Right lobe of liver (tissue), 6 donors: ENCODE results near the gene MACROD2. TPM values are rescaled to one million over a fixed set of nuclear protein-coding genes. Genes with fewer than 3 reads are reported as not detected.

ENCODE experiments used
- ATAC-seq, 4 donors: fragments of 200-7000 bp; cut with Tn5 transposase; one replicate each; pipeline ENCODE4 v1.9.1; 2020; ENCODE audit warnings: mild to moderate bottlenecking in 4 of 4, moderate library complexity in 4 of 4
- DNase-seq, 3 donors: peaks; one replicate each; pipeline ENCODE4 v3.0.0-alpha.2; 2020
- H3K27ac ChIP-seq, 3 donors: fragments of 200-600 bp; one replicate each; pipeline ENCODE4 v1.8.0; 2022
- H3K27me3 ChIP-seq, 2 donors: fragments of 200-600 bp; one replicate each; pipeline ENCODE4 v1.8.0; 2022
- H3K36me3 ChIP-seq, 4 donors: fragments of 200-600 bp; sonication (generic) in 1 of 4; one replicate each; pipeline versions ENCODE4 v1.5.1 to v1.8.0; 2017 to 2022; ENCODE audit warnings: control low read depth in 1 of 4
- H3K4me1 ChIP-seq, 4 donors: fragments of 200-600 bp; sonication (generic) in 1 of 4; one replicate each; pipeline versions ENCODE4 v1.5.1 to v1.8.0; 2017 to 2022; ENCODE audit warnings: control low read depth in 1 of 4
- H3K4me3 ChIP-seq, 3 donors: fragments of 200-600 bp; one replicate each; pipeline ENCODE4 v1.8.0; 2022
- H3K9me3 ChIP-seq, 4 donors: fragments of 200-600 bp; sonication (generic) in 1 of 4; one replicate each; pipeline versions ENCODE4 v1.5.1 to v1.8.0; 2017 to 2022; ENCODE audit warnings: control low read depth in 1 of 4
- CTCF ChIP-seq, 4 donors: fragments of 200-600 bp in 3 of 4; fragments of 450-650 bp in 1 of 4; IDR thresholded peaks; one replicate each; pipeline versions ENCODE4 v1.5.1 to v1.8.0; 2016 to 2022; ENCODE audit warnings: antibody characterized with exemption in 4 of 4, mild to moderate bottlenecking in 2 of 4
- POLR2A ChIP-seq: fragments of 450-650 bp; IDR thresholded peaks from one replicate; pipeline ENCODE4 v1.6.1; 2017; ENCODE audit warnings: antibody characterized with exemption, mild to moderate bottlenecking
- WGBS: methylation state at CpG from one replicate; pipeline ENCODE4 v1.1.6; 2018; ENCODE audit warnings: low coverage, low lambda C conversion rate; ENCODE audit not compliant: insufficient coverage; ENCODE audit errors: missing lambda C conversion rate; 5-methylcytosine and 5-hydroxymethylcytosine counted together
- intact Hi-C, 2 donors: fragments of 100-400 bp; cut with DNase I; formaldehyde crosslinking; loops; one replicate each; pipeline versions ENCODE4 v1.11.2 to v1.14.1; 2022
- total RNA-seq, 6 experiments: library from RNA; depleted of rRNA in 2 of 6; stranded (reverse); fragments of >200 nt in 2 of 6; fragmentation: NEBNext Ultra II Directional in 3 of 6; extraction: Animal tissue kit (Norgen Biotek cat#: 25700) in 3 of 6; gene quantifications; one replicate each; pipeline versions ENCODE4 v1.1.0 to v1.2.4, GENCODE V29; 2016 to 2023
- donor health status: DM: no; HTN: yes; CAD: no.
- donor health status: DM: no; HTN: no; CAD: no.
- donor health status: DM: no; HTN: no; CAD: no.
- donor health status: DM: no; HTN: yes; CAD: no.
- donor health status: DM: no; HTN: yes; CAD: no.

Gene MACROD2
- total RNA-seq, 6 experiments from 2014 or later: 1.2 to 5.5 (median 3.3) TPM

- Histone ChIP-seq H3K27me3 (no peaks in the 10 kb centered on the region), H3K36me3 (no peaks in the 10 kb centered on the region), H3K9me3 (no peaks in the 10 kb centered on the region), H3K4me1 (no peaks in the 10 kb centered on the region), H3K4me3 (no peak overlapping the region), H3K27ac (no peak overlapping the region)
- no peak for TF ChIP-seq CTCF (IDR thresholded peaks at IDR 0.05)
- peak in 2 of 4 donors; percentile 22 to 25 for ATAC-seq
- WGBS: 67% methylated on average over 2 of the region's 2 CpGs
- DNase-seq: no peak
- intact Hi-C loops: no loop called here
Measured at GRCh38 chr20:15597306-15597705, 1602.0 kb downstream of the MACROD2 start.

- H3K4me1 ChIP-seq: no peaks in the 10 kb centered on the region
- intact Hi-C loops: no loop called here
- no peaks in the 10 kb centered on the region for H3K27me3 ChIP-seq
- no peak overlapping the region for H3K4me3 ChIP-seq
- no peak for TF ChIP-seq CTCF (IDR thresholded peaks at IDR 0.05)
- TF ChIP-seq POLR2A: no peak
- no peak for DNase-seq
- H3K36me3 ChIP-seq: no peaks in the 10 kb centered on the region
- WGBS: 93% methylated on average over 2 of the region's 2 CpGs
- H3K27ac ChIP-seq: no peak overlapping the region
- no peaks in the 10 kb centered on the region for H3K9me3 ChIP-seq
- ATAC-seq: no peak
Measured at GRCh38 chr20:15599961-15600360, 1604.6 kb downstream of the MACROD2 start.

- ATAC-seq (no peak), DNase-seq (no peak)
- no peaks in the 10 kb centered on the region for H3K9me3 ChIP-seq
- TF ChIP-seq POLR2A: no peak
- TF ChIP-seq CTCF (IDR thresholded peaks at IDR 0.05): no peak
- intact Hi-C loops: no loop called here
- H3K36me3 ChIP-seq: no peaks in the 10 kb centered on the region
- H3K27me3 ChIP-seq: no peaks in the 10 kb centered on the region
- no peak overlapping the region for H3K4me3 ChIP-seq
- WGBS: 84% methylated on average over 2 of the region's 2 CpGs
- no peaks in the 10 kb centered on the region for H3K4me1 ChIP-seq
- no peak overlapping the region for H3K27ac ChIP-seq
Measured at GRCh38 chr20:15600565-15600964, 1605.2 kb downstream of the MACROD2 start.

DNA sequence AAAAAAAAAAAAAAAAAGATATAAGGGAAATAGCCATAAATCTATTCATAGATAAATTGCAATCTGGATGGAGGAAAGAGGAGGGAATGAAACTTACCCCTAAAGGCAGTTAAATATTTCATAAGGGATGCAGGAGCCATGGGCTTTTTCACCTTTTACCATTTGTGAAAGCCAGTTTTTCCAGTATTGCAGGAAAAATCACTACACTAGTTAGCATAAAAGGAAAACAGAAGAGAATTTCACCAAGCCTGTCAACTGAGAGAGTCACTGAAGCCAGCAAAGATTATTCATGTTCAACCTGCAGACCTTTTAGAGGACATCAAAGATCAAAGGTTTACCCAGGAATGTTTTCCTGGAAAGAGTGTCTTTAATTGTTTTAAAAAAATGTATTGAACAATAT, 1608.2 kb downstream of the MACROD2 start:
- H3K4me1 ChIP-seq: no peaks in the 10 kb centered on the region
- intact Hi-C loops: no loop called here
- DNase-seq (no peak), ATAC-seq (no peak)
- no peak overlapping the region for H3K4me3 ChIP-seq
- no peaks in the 10 kb centered on the region for H3K27me3 ChIP-seq
- TF ChIP-seq CTCF (IDR thresholded peaks at IDR 0.05): no peak
- no peak for TF ChIP-seq POLR2A
- no peak overlapping the region for H3K27ac ChIP-seq
- no peaks in the 10 kb centered on the region for H3K9me3 ChIP-seq
- H3K36me3 ChIP-seq: no peaks in the 10 kb centered on the region
